GM19035 (cell line): Measurements from ENCODE around the gene NXPH4.

Experiments
- ATAC-seq: cut with Tn5 transposase; IDR thresholded peaks from one replicate; pipeline ENCODE4 v1.9.1; 2021; ENCODE audit not compliant: unreplicated experiment

NXPH4 gene

GRCh38 chr12:57270966-57271470, 54.4 kb downstream of the NXPH4 start:
- ATAC-seq = no peak

GRCh38 chr12:57272337-57273151, 56.0 kb downstream of the NXPH4 start:
- ATAC-seq = no peak

GRCh38 chr12:57273516-57273915, 56.9 kb downstream of the NXPH4 start:
- no peak for ATAC-seq
